AG10803 (cell line): ENCODE measurements around the gene ZPR1.

Source experiments
- DNase-seq: peaks from one replicate; pipeline ENCODE4 v3.0.0; 2010; ENCODE audit warnings: low read depth
- H3K4me3 ChIP-seq: 2 replicates; pipeline ENCODE4 v1.5.1; 2011; ENCODE audit warnings: mild to moderate bottlenecking, low read length, control low read depth
- TF ChIP-seq, protein P1 (sequence below): conservative IDR thresholded peaks from 2 replicates; pipeline ENCODE4 v1.5.1; 2011; ENCODE audit warnings: mild to moderate bottlenecking, low read length, control low read depth, inconsistent platforms

Gene ZPR1

GRCh38 chr11:116821050-116821918, 33.5 kb upstream of the ZPR1 start:
- TF ChIP-seq, protein P1, sequence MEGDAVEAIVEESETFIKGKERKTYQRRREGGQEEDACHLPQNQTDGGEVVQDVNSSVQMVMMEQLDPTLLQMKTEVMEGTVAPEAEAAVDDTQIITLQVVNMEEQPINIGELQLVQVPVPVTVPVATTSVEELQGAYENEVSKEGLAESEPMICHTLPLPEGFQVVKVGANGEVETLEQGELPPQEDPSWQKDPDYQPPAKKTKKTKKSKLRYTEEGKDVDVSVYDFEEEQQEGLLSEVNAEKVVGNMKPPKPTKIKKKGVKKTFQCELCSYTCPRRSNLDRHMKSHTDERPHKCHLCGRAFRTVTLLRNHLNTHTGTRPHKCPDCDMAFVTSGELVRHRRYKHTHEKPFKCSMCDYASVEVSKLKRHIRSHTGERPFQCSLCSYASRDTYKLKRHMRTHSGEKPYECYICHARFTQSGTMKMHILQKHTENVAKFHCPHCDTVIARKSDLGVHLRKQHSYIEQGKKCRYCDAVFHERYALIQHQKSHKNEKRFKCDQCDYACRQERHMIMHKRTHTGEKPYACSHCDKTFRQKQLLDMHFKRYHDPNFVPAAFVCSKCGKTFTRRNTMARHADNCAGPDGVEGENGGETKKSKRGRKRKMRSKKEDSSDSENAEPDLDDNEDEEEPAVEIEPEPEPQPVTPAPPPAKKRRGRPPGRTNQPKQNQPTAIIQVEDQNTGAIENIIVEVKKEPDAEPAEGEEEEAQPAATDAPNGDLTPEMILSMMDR: no peak
- no peak for DNase-seq
- H3K4me3 ChIP-seq: no peak overlapping the region

- no peak for DNase-seq
- TF ChIP-seq, protein P1: no peak
- H3K4me3 ChIP-seq: no peak overlapping the region
These were observed 31.2 kb upstream of the ZPR1 start for GRCh38 chr11:116819049-116819448.

DNA sequence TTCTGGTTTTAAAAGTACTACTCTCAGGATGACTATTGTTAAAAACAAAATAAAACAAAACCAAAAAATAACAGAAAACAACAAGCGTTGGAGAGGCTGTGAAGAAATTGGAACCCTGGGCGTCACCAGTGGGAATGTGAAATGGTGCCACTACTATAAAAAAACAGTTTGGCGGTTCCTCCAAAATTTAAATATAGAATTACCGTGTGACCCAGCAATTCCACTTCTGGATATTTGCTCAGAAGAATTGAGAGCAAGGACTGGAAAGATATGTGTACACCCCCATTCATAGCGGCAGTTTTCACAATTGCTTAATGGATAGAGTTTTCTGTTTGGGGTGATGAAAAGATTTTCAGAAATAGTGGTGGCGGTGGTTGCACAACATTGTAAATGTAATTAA, 26.7 kb upstream of the ZPR1 start:
- H3K4me3 ChIP-seq: no peak overlapping the region
- TF ChIP-seq, protein P1: no peak
- no peak for DNase-seq

DNA sequence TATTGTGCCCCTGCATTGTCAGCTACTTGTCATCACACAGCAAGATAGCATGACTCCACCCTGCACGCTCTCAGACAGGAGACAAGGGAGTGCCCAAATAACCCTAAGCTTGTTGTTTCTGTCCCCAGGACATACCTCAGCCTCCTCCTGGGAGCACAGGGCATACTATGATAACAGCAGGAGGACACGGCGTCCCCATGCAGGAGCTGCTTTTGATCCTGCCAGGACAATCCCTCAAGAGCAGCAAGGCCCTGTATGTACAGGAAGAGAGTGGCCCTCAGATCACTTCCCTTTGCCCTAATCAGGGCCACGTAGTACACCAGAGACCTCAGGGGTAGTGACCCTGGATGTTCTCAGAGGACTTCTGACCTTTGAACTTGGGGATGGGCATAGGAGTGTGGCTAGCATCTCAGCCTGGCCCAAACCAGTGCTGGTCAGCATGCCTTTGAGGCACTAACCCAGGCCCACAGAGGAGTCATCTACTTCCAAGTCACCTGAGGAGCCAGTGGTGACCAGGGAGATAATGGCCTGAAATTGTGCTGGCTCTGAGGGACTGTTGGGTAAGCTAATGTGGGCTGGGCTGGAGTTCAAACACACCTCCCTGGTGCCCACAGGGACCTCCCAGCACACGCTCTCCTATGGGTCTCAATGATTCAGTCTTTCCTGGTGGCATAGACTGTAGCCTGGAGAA, 26.1 kb upstream of the ZPR1 start:
- TF ChIP-seq, protein P1: no peak
- DNase-seq: no peak

GRCh38 chr11:116813170-116813569, 25.3 kb upstream of the ZPR1 start:
- no peak overlapping the region for H3K4me3 ChIP-seq
- TF ChIP-seq, protein P1: no peak
- no peak for DNase-seq

More for the DNA sequence above, 26.1 kb upstream of the ZPR1 start:
- no peak overlapping the region for H3K4me3 ChIP-seq

DNA sequence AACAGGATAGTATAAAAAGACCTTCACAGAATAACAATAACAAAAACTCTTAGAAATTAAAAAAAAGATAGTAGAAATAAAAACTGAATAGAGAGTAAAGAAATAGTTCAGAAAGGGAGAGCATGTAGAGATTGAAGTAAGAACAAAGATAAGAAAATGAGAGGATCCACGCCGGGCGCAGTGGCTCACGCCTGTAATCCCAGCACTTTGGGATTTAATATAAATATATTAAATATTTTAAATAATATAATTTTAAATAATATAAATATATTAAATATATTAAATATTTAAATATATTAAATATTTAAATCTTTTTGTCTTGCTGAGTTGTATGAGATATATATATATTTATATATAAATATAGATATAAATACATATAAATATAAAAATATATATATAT, 24.3 kb upstream of the ZPR1 start:
- H3K4me3 ChIP-seq: no peak overlapping the region
- TF ChIP-seq, protein P1: no peak
- DNase-seq: no peak

DNA sequence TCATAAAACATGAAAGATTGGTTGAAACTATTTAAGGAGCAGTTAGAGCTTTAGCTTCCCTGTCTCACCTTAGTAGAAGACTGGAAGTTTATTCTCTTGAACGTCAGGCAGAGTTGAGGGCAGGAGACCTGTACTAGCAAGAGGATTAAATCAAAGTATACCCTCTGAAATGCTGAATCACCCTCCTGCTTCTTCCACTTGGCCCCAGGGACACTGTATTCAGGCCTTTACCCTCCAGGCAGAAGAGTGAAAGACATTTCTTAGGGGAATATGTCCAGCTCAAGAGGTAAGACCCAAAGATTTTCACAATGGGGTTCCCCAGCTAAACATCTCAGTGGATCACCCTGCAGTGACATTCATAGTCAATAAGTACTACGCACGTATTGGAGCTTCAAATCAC, 23.4 kb upstream of the ZPR1 start:
- TF ChIP-seq, protein P1: no peak
- DNase-seq: no peak
- H3K4me3 ChIP-seq: no peak overlapping the region
